SK-N-SH (cell line): ENCODE data around the gene XRCC3. TPM values are rescaled to one million over a fixed set of nuclear protein-coding genes. Genes with fewer than 3 reads are reported as not detected.

Experiments used
- CTCF ChIA-PET: fragments of 300-600, 350-600 bp; formaldehyde crosslinking; extraction: SDS; loops from one replicate; lab custom pipeline; 2021; lab: Yijun Ruan, JAX
- POLR2A ChIA-PET: fragments of 350-600 bp; sonication (Branson Sonifier 250); formaldehyde crosslinking; extraction: SDS; loops from one replicate; lab custom pipeline; 2020; ENCODE audit warnings: antibody characterized with exemption, inconsistent platforms; lab: Yijun Ruan, JAX
- DNase-seq: peaks from one replicate; pipeline ENCODE4 v3.0.0; 2012
- H2AFZ ChIP-seq: fragments of 200-600 bp; sonication (generic); 2 replicates; pipeline ENCODE4 v1.8.1; 2016; ENCODE audit warnings: antibody characterized with exemption, mild to moderate bottlenecking, low read depth
- H3F3A ChIP-seq: fragments of 200-600 bp; sonication (generic); replicated peaks from 2 replicates; pipeline ENCODE3; 2016; ENCODE audit warnings: antibody characterized with exemption, mild to moderate bottlenecking; ENCODE audit not compliant: insufficient read depth
- H3K27ac ChIP-seq, 2 experiments: fragments of 200-500 bp in 1 of 2; fragments of 200-600 bp in 1 of 2; sonication (Bioruptor generic) in 1 of 2; sonication (generic), shearing (Covaris generic) in 1 of 2; 2 replicates each; pipeline versions ENCODE4 v1.5.1 to v1.6.1; 2014 to 2016; ENCODE audit warnings: low read depth in 2 of 2, inconsistent platforms in 1 of 2, low read length in 1 of 2, mild to moderate bottlenecking in 1 of 2, mixed read lengths in 1 of 2
- H3K27me3 ChIP-seq: fragments of 200-600 bp; sonication (generic), shearing (Covaris generic); 2 replicates; pipeline ENCODE4 v1.6.1; 2016; ENCODE audit warnings: mixed run types; ENCODE audit not compliant: insufficient read depth
- H3K36me3 ChIP-seq, 2 experiments: fragments of 200-500 bp in 1 of 2; fragments of 200-600 bp in 1 of 2; sonication (Bioruptor generic) in 1 of 2; sonication (generic) in 1 of 2; replicated peaks in 1 of 2; 2 replicates each; pipeline versions ENCODE3 to v1.5.1; 2014 to 2016; ENCODE audit warnings: low read length in 1 of 2, mild to moderate bottlenecking in 1 of 2; ENCODE audit not compliant: insufficient read depth in 2 of 2, control insufficient read depth in 1 of 2
- H3K4me1 ChIP-seq, 2 experiments: fragments of 200-500 bp in 1 of 2; fragments of 200-600 bp in 1 of 2; sonication (Bioruptor generic) in 1 of 2; sonication (generic), shearing (Covaris generic) in 1 of 2; 2 replicates each; pipeline versions ENCODE4 v1.5.1 to v1.6.1; 2014 to 2016; ENCODE audit warnings: low read depth in 1 of 2, low read length in 1 of 2, mixed run types in 1 of 2; ENCODE audit not compliant: insufficient read depth in 2 of 2, control insufficient read depth in 1 of 2
- H3K4me2 ChIP-seq: fragments of 200-600 bp; sonication (generic), shearing (Covaris generic); 2 replicates; pipeline ENCODE4 v1.6.1; 2017; ENCODE audit warnings: mixed run types
- H3K4me3 ChIP-seq, 2 experiments: fragments of 200-500 bp in 1 of 2; fragments of 200-600 bp in 1 of 2; sonication (Bioruptor generic) in 1 of 2; sonication (generic), shearing (Covaris generic) in 1 of 2; 2 replicates each; pipeline versions ENCODE4 v1.5.1 to v1.8.1; 2014 to 2016; ENCODE audit warnings: low read depth in 2 of 2, inconsistent platforms in 1 of 2, low read length in 1 of 2, mild to moderate bottlenecking in 1 of 2, mixed read lengths in 1 of 2, moderate library complexity in 1 of 2
- H3K79me2 ChIP-seq: fragments of 200-600 bp; sonication (generic); 2 replicates; pipeline ENCODE4 v1.8.1; 2017; ENCODE audit warnings: mild to moderate bottlenecking; ENCODE audit not compliant: insufficient read depth
- H3K9ac ChIP-seq: fragments of 200-600 bp; sonication (generic); 2 replicates; pipeline ENCODE4 v1.6.1; 2017; ENCODE audit warnings: mixed run types
- H3K9me2 ChIP-seq: fragments of 200-600 bp; sonication (generic); 2 replicates; pipeline ENCODE4 v1.6.1; 2017; ENCODE audit warnings: mixed run types
- H3K9me3 ChIP-seq: fragments of 200-600 bp; sonication (generic); 2 replicates; pipeline ENCODE4 v1.6.1; 2017; ENCODE audit warnings: mixed run types, mild to moderate bottlenecking, moderate library complexity
- H4K20me1 ChIP-seq: fragments of 200-600 bp; sonication (generic); 2 replicates; pipeline ENCODE4 v1.6.1; 2017; ENCODE audit warnings: mild to moderate bottlenecking, mixed run types; ENCODE audit not compliant: insufficient read depth
- EP300 ChIP-seq, 2 experiments: IDR thresholded peaks; 2 replicates each; pipeline versions ENCODE4 v1.4.0 to v1.6.1; 2012; ENCODE audit warnings: borderline replicate concordance in 1 of 2, low read depth in 1 of 2, low read length in 1 of 2
- EZH2phosphoT487 ChIP-seq: fragments of 200-600 bp; sonication (generic); IDR thresholded peaks from 2 replicates; pipeline ENCODE4 v1.6.1; 2017; ENCODE audit warnings: low read depth, mixed run types, mild to moderate bottlenecking, antibody characterized with exemption, moderate library complexity, borderline replicate concordance
- FOSL2 ChIP-seq: IDR thresholded peaks from 2 replicates; pipeline ENCODE4 v1.4.0; 2012; ENCODE audit warnings: low read depth, mild to moderate bottlenecking, moderate library complexity, borderline replicate concordance
- FOXM1 ChIP-seq: IDR thresholded peaks from 2 replicates; pipeline ENCODE4 v1.4.0; 2012; ENCODE audit warnings: low read depth, mild to moderate bottlenecking
- GATA2 ChIP-seq: sonication (generic); formaldehyde crosslinking; IDR thresholded peaks from 2 replicates; pipeline ENCODE4 v1.5.0; 2020; ENCODE audit warnings: mild to moderate bottlenecking, missing genetic modification reagents
- IRF3 ChIP-seq: fragments of 150-350 bp; IDR thresholded peaks from 2 replicates; pipeline ENCODE4 v1.6.1; 2016; ENCODE audit warnings: mild to moderate bottlenecking, low read depth, low read length
- JUND ChIP-seq: IDR thresholded peaks from 2 replicates; pipeline ENCODE4 v1.4.0; 2012
- MAX ChIP-seq: IDR thresholded peaks from 2 replicates; pipeline ENCODE4 v1.4.0; 2012; ENCODE audit warnings: low read depth
- MEF2A ChIP-seq: IDR thresholded peaks from 2 replicates; pipeline ENCODE4 v1.4.0; 2012; ENCODE audit warnings: low read depth, borderline replicate concordance
- MXI1 ChIP-seq: IDR thresholded peaks from 2 replicates; pipeline ENCODE4 v1.6.1; 2012; ENCODE audit warnings: mild to moderate bottlenecking, low read depth, low read length, improper control_type of control experiment
- NFIC ChIP-seq: IDR thresholded peaks from 2 replicates; pipeline ENCODE4 v1.4.0; 2012; ENCODE audit warnings: borderline replicate concordance
- NRF1 ChIP-seq: IDR thresholded peaks from 2 replicates; pipeline ENCODE4 v1.6.1; 2012; ENCODE audit warnings: low read depth, mild to moderate bottlenecking, low read length
- PBX3 ChIP-seq: IDR thresholded peaks from 2 replicates; pipeline ENCODE4; 2012
- RCOR1 ChIP-seq: fragments of 150-350 bp; IDR thresholded peaks from 2 replicates; pipeline ENCODE4 v1.6.1; 2017; ENCODE audit warnings: antibody characterized with exemption, low read length
- RXRA ChIP-seq: IDR thresholded peaks from 2 replicates; pipeline ENCODE4 v1.4.0; 2012; ENCODE audit warnings: low read depth, mild to moderate bottlenecking, borderline replicate concordance
- SMC3 ChIP-seq: IDR thresholded peaks from 2 replicates; pipeline ENCODE4 v1.6.1; 2012; ENCODE audit warnings: low read depth, low read length, improper control_type of control experiment
- TAF1 ChIP-seq: IDR thresholded peaks from 2 replicates; pipeline ENCODE4 v1.6.1; 2012; ENCODE audit warnings: low read depth, mild to moderate bottlenecking, low read length, moderate library complexity, borderline replicate concordance
- USF1 ChIP-seq: IDR thresholded peaks from 2 replicates; pipeline ENCODE4 v1.4.0; 2012; ENCODE audit warnings: low read depth, borderline replicate concordance
- USF2 ChIP-seq: fragments of 150-350 bp; IDR thresholded peaks from 2 replicates; pipeline ENCODE4 v1.6.1; 2017; ENCODE audit warnings: antibody characterized with exemption, low read length, low read depth, borderline replicate concordance
- WGBS: methylation state at CpG from one replicate; pipeline ENCODE4 v1.1.6; 2017; ENCODE audit warnings: low lambda C conversion rate; 5-methylcytosine and 5-hydroxymethylcytosine counted together
- polyA plus RNA-seq, 3 experiments: library from polyadenylated mRNA; depleted of rRNA; stranded (reverse); fragments of >200 nt; gene quantifications; 2 replicates each; pipeline ENCODE4 v1.2.3, GENCODE V29; 2012

XRCC3 gene
- polyA plus RNA-seq, 1 of the 3 experiments (the other 2 are of a cell fraction) = 11.7 TPM

- H3K4me1 ChIP-seq = peaks cover 0 to 36% of the 10 kb centered on the region in 2 experiments; a peak in 1 of 4 replicates
- CTCF ChIA-PET = no interaction called here
- peaks cover 7 to 78% of the 10 kb centered on the region in 2 experiments for H3K36me3 ChIP-seq
Observed at GRCh38 chr14:103700753-103701490, 14.3 kb downstream of the XRCC3 start.

GRCh38 chr14:103699901-103700752 is 15.1 kb downstream of the XRCC3 start:
- no peak overlapping the region for H2AFZ ChIP-seq
- no peaks in the 10 kb centered on the region for H3K9me2 ChIP-seq
- peak overlapping the region in 1 of 2 experiments; percentile 56; a peak in 1 of 4 replicates for H3K27ac ChIP-seq
- ChIA-PET CTCF (no interaction called here), POLR2A (no interaction called here)
- H3K9ac ChIP-seq = no peak overlapping the region
- no peak for DNase-seq
- H3K79me2 ChIP-seq = peaks cover 20% of the 10 kb centered on the region; the same call in 1 of the 2 replicates
- 86% methylated on average over 18 of the region's 25 CpGs for WGBS
- H3K4me2 ChIP-seq = no peak overlapping the region
- peaks cover 11% of the 10 kb centered on the region for H4K20me1 ChIP-seq
- peaks cover 7 to 70% of the 10 kb centered on the region in 2 experiments for H3K36me3 ChIP-seq
- TF ChIP-seq MXI1 (no peak), NRF1 (no peak), MAX (no peak), USF1 (no peak), TAF1 (no peak), SMC3 (no peak), RXRA (no peak), FOSL2 (no peak), RCOR1 (no peak), EZH2phosphoT487 (no peak), NFIC (no peak), FOXM1 (no peak), EP300 (IDR thresholded peaks at IDR 0.05; ENCODE audit: borderline replicate concordance in 1 of 2, low read depth in 1 of 2, low read length in 1 of 2) (no peak), PBX3 (no peak), USF2 (no peak), JUND (no peak), IRF3 (no peak)
- H3K4me1 ChIP-seq = peaks cover 0 to 44% of the 10 kb centered on the region in 2 experiments; a peak in 1 of 4 replicates
- H3K27me3 ChIP-seq = no peaks in the 10 kb centered on the region
- H3K9me3 ChIP-seq = no peaks in the 10 kb centered on the region
- no peak overlapping the region for H3K4me3 ChIP-seq
- H3F3A ChIP-seq = peaks cover 2% of the 10 kb centered on the region

More at GRCh38 chr14:103700753-103701490, 14.3 kb downstream of the XRCC3 start:
- Histone ChIP-seq H3K9ac (no peak overlapping the region), H2AFZ (no peak overlapping the region), H3K27me3 (no peaks in the 10 kb centered on the region), H3K27ac (no peak overlapping the region; a peak in 1 of 4 replicates), H3K9me2 (no peaks in the 10 kb centered on the region), H3K4me3 (no peak overlapping the region), H3K4me2 (no peak overlapping the region), H3F3A (peaks cover 2% of the 10 kb centered on the region), H3K9me3 (no peaks in the 10 kb centered on the region), H3K79me2 (peaks cover 15% of the 10 kb centered on the region; the same call in 1 of the 2 replicates), H4K20me1 (peaks cover 8% of the 10 kb centered on the region; the same call in 1 of the 2 replicates)
- POLR2A ChIA-PET = interaction anchor here (0.5 to 1.2 kb wide), 2 partner anchors 12 to 366 kb away, joined by 3 to 4 read pairs; no protein-coding TSS in a partner anchor
- DNase-seq = no peak
- TF ChIP-seq NRF1 = no peak
- no peak for TF ChIP-seq GATA2 (CRISPR knock-in tag)
- no peak for TF ChIP-seq MEF2A
- TF ChIP-seq RCOR1 = no peak
- no peak for TF ChIP-seq EZH2phosphoT487
- WGBS = 93% methylated on average over 5 of the region's 21 CpGs
